ENCODE measurements around the gene TRAF2. TPM values are rescaled to one million over a fixed set of nuclear protein-coding genes. Genes with fewer than 3 reads are reported as not detected.

TRAF2 gene
- polyA plus RNA-seq, 2 of the 4 experiments (the other 2 are of a cell fraction): 23.8 to 39.5 TPM

GRCh38 chr9:136903041-136903554 lies 16.8 kb downstream of the TRAF2 start (continued):
- TF ChIP-seq REST (IDR thresholded peaks at IDR 0.05) (no peak), RFX5 (IDR thresholded peaks at IDR 0.05) (no peak), HMGXB4 (CRISPR knock-in tag; IDR thresholded peaks at IDR 0.05; ENCODE audit: borderline replicate concordance) (no peak), TP53 (CRISPR knock-in tag; IDR thresholded peaks at IDR 0.05) (peak; percentile 82; the same call in 1 of the 2 replicates), MAX (IDR thresholded peaks at IDR 0.05) (peak; percentile 89), MYC (IDR thresholded peaks at IDR 0.05; ENCODE audit: borderline replicate concordance, low read length) (peak; percentile 69; the same call in 1 of the 2 replicates), EHMT2 (IDR thresholded peaks at IDR 0.05; ENCODE audit: low read depth) (no peak), CHD4 (IDR thresholded peaks at IDR 0.05; ENCODE audit: borderline replicate concordance) (no peak), CBX2 (IDR thresholded peaks at IDR 0.05; ENCODE audit: borderline replicate concordance, low read depth) (no peak), ZNF302 (CRISPR knock-in tag; IDR thresholded peaks at IDR 0.05) (no peak), EP300 (IDR thresholded peaks at IDR 0.05) (peak; percentile 59 to 79; a peak in 2 of 5 replicates), PHF8 (IDR thresholded peaks at IDR 0.05; ENCODE audit: borderline replicate concordance, low read depth) (no peak), CEBPB (IDR thresholded peaks at IDR 0.05) (no peak), POLR2A (IDR thresholded peaks at IDR 0.05; ENCODE audit: low read length) (no peak), JUN (IDR thresholded peaks at IDR 0.05) (peak; percentile 51 to 54; a peak in 1 of 5 replicates), RAD21 (conservative IDR thresholded peaks at IDR 0.05 in 1 of 2, IDR thresholded peaks at IDR 0.05 in 1 of 2) (no peak), HOXB5 (CRISPR knock-in tag; IDR thresholded peaks at IDR 0.05) (peak; percentile 75; the same call in 1 of the 2 replicates), PBX3 (IDR thresholded peaks at IDR 0.05) (no peak), NR3C1 (IDR thresholded peaks at IDR 0.05) (no peak), BCL3 (IDR thresholded peaks at IDR 0.05) (no peak)

- CTCF ChIA-PET: interaction anchor here (1.4 to 10.7 kb wide), 4 partner anchors 7 to 129 kb away, joined by 3 to 139 read pairs (median 4); partner anchors contain the start of gene TRAF2
- 83% methylated on average over 4 of the region's 4 CpGs for WGBS (ENCODE audit: missing lambda C conversion rate)
- POLR2A ChIA-PET: no interaction called here
- ATAC-seq (no peak), FAIRE-seq (no peak), DNase-seq (ENCODE audit: low read depth in 1 of 2, low spot score in 1 of 2) (no peak)
- Histone ChIP-seq H3K4me2 (no peak overlapping the region), H3K27ac (peak overlapping the region; percentile 27 to 96; a peak in 4 of 6 replicates), H3K4me1 (peaks cover 48% of the 10 kb centered on the region), H3K9me3 (no peaks in the 10 kb centered on the region), H3K4me3 (no peak overlapping the region)
- TF ChIP-seq MAX (IDR thresholded peaks at IDR 0.05): 0 out of 2 replicates have a peak, but pooled peaks have one; percentile 13
- TF ChIP-seq NPAS2 (CRISPR knock-in tag; IDR thresholded peaks at IDR 0.05; ENCODE audit: borderline replicate concordance): no peak
Measured at GRCh38 chr9:136906266-136906665, 19.9 kb downstream of the TRAF2 start.
